HG03460 (cell line): Measurements from ENCODE around the gene LOXL1.

Source experiments
- ATAC-seq: cut with Tn5 transposase; IDR thresholded peaks from one replicate; pipeline ENCODE4 v1.9.1; 2021; ENCODE audit not compliant: unreplicated experiment

Gene LOXL1

GRCh38 chr15:73921254-73921925 is 4.9 kb upstream of the LOXL1 start:
- no peak for ATAC-seq

- ATAC-seq: no peak
Observed at GRCh38 chr15:73922186-73923151, 3.8 kb upstream of the LOXL1 start.

GRCh38 chr15:73923156-73923487 is 3.1 kb upstream of the LOXL1 start:
- no peak for ATAC-seq

- no peak for ATAC-seq
Observed at GRCh38 chr15:73923488-73924164, 2.6 kb upstream of the LOXL1 start.

- ATAC-seq: no peak
Observed at GRCh38 chr15:73924171-73924921, 1.9 kb upstream of the LOXL1 start.

- ATAC-seq: no peak
Observed at GRCh38 chr15:73925848-73926218, 429 bp upstream of the LOXL1 start.

GRCh38 chr15:73927003-73927475 is 777 bp downstream of the LOXL1 start:
- ATAC-seq: no peak

GRCh38 chr15:73927476-73928240 is 1.4 kb downstream of the LOXL1 start:
- no peak for ATAC-seq

GRCh38 chr15:73928241-73928579 is 1.9 kb downstream of the LOXL1 start:
- ATAC-seq: no peak

GRCh38 chr15:73928971-73929627 is 2.8 kb downstream of the LOXL1 start:
- ATAC-seq: no peak

GRCh38 chr15:73930371-73930770 is 4.1 kb downstream of the LOXL1 start:
- ATAC-seq: no peak

- ATAC-seq: no peak
Observed at GRCh38 chr15:73930790-73931281, 4.6 kb downstream of the LOXL1 start.

- ATAC-seq: no peak
Observed at GRCh38 chr15:73931441-73931840, 5.2 kb downstream of the LOXL1 start.

GRCh38 chr15:73932381-73933191 is 6.3 kb downstream of the LOXL1 start:
- no peak for ATAC-seq

- no peak for ATAC-seq
Observed at GRCh38 chr15:73934281-73934680, 8.0 kb downstream of the LOXL1 start.

- ATAC-seq: no peak
Observed at GRCh38 chr15:73935547-73935946, 9.3 kb downstream of the LOXL1 start.

- no peak for ATAC-seq
Observed at GRCh38 chr15:73936181-73936580, 9.9 kb downstream of the LOXL1 start.

GRCh38 chr15:73936588-73937290 is 10.5 kb downstream of the LOXL1 start:
- ATAC-seq: no peak
